Transverse colon (tissue), 4 donors: Measurements from ENCODE around the gene POLR3G. TPM values are rescaled to one million over a fixed set of nuclear protein-coding genes. Genes with fewer than 3 reads are reported as not detected.

ENCODE experiments used
- DNase-seq: peaks from one replicate; pipeline ENCODE4 v3.0.0-alpha.2; 2019
- H3K27ac ChIP-seq, 4 donors: fragments of 200-600 bp; sonication (generic); 2 replicates each; pipeline ENCODE4 v1.5.1; 2016 to 2018; ENCODE audit warnings: inconsistent platforms in 4 of 4
- H3K27me3 ChIP-seq: fragments of 200-600 bp; sonication (generic); 2 replicates; pipeline ENCODE4 v1.5.1; 2017; ENCODE audit warnings: inconsistent platforms
- H3K36me3 ChIP-seq, 4 donors: fragments of 200-600 bp; sonication (generic); 2 replicates each; pipeline ENCODE4 v1.5.1; 2017 to 2019; ENCODE audit warnings: inconsistent platforms in 4 of 4
- H3K4me1 ChIP-seq, 4 donors: fragments of 200-600 bp; sonication (generic); 2 replicates each; pipeline ENCODE4 v1.5.1; 2017 to 2020; ENCODE audit warnings: inconsistent platforms in 4 of 4
- H3K4me3 ChIP-seq, 4 donors: fragments of 200-600 bp; sonication (generic); 1 replicate in 1 of 4; 2 replicates in 3 of 4; pipeline versions ENCODE4 v1.5.1 to v1.6.1; 2017 to 2019; ENCODE audit warnings: inconsistent platforms in 4 of 4
- H3K9me3 ChIP-seq, 2 donors: fragments of 200-600 bp; sonication (generic); 2 replicates each; pipeline ENCODE4 v1.5.1; 2017 to 2019; ENCODE audit warnings: inconsistent platforms in 2 of 2
- CTCF ChIP-seq, 5 experiments: fragments of 200-600 bp in 3 of 5; fragments of 450-650 bp in 2 of 5; sonication (generic) in 3 of 5; IDR thresholded peaks; 1 replicate in 2 of 5; 2 replicates in 3 of 5; pipeline ENCODE4 v1.5.1; 2016 to 2017; ENCODE audit warnings: antibody characterized with exemption in 5 of 5, inconsistent platforms in 3 of 5, mild to moderate bottlenecking in 2 of 5, moderate library complexity in 1 of 5
- EP300 ChIP-seq: sonication (generic); formaldehyde crosslinking; IDR thresholded peaks from one replicate; pipeline ENCODE4 v1.6.1; 2017; ENCODE audit warnings: antibody characterized with exemption, low read depth
- POLR2A ChIP-seq: fragments of 450-650 bp; IDR thresholded peaks from one replicate; pipeline ENCODE4 v1.6.1; 2016; ENCODE audit warnings: antibody characterized with exemption, mild to moderate bottlenecking, moderate library complexity
- POLR2AphosphoS5 ChIP-seq, 3 donors: sonication (generic); formaldehyde crosslinking; IDR thresholded peaks; one replicate each; pipeline ENCODE4 v1.6.1; 2016; ENCODE audit warnings: antibody characterized with exemption in 3 of 3
- WGBS, 2 donors: methylation state at CpG; one replicate each; pipeline ENCODE4 v1.1.5; 2018; ENCODE audit warnings: low coverage in 1 of 2; 5-methylcytosine and 5-hydroxymethylcytosine counted together
- in situ Hi-C, 4 donors: fragments of 200-750 bp; cut with MboI; loops; one replicate each; pipeline versions ENCODE4 v1.15.0 to v1.15.1; 2017; ENCODE audit warnings: low sequenced_read_pairs in 3 of 4, low pct_ligation_motif_present in 1 of 4, low pct_unique_long_range_greater_than_20kb in 1 of 4
- intact Hi-C: fragments of 100-400 bp; cut with DNase I; formaldehyde crosslinking; loops from one replicate; pipeline ENCODE4 v1.15.1; 2023; ENCODE audit warnings: low total_unique reads
- total RNA-seq, 4 donors: library from RNA; depleted of rRNA; stranded (reverse); fragments of >200 nt; gene quantifications; one replicate each; pipeline ENCODE4 v1.1.0, GENCODE V29; 2016

Gene POLR3G
- total RNA-seq, 4 donors from 2014 or later: 1.1 to 6.7 (median 2.5) TPM; not detected in 1

- intact Hi-C loops: no loop called here
- no peak overlapping the region for H3K4me3 ChIP-seq
- H3K36me3 ChIP-seq: no peaks in the 10 kb centered on the region
- H3K27me3 ChIP-seq: peaks cover 12% of the 10 kb centered on the region
- TF ChIP-seq EP300: no peak
- TF ChIP-seq POLR2AphosphoS5 (IDR thresholded peaks at IDR 0.05): no peak
- no peak for TF ChIP-seq POLR2A
- no peak for TF ChIP-seq CTCF (IDR thresholded peaks at IDR 0.05)
- H3K27ac ChIP-seq: no peak overlapping the region
- peaks cover 0 to 7% (median 0%) of the 10 kb centered on the region in 4 donors for H3K4me1 ChIP-seq
- 19 to 23% methylated on average over 5 of the region's 5 CpGs for WGBS, 2 donors
- peak; percentile 74 for DNase-seq
- no peaks in the 10 kb centered on the region for H3K9me3 ChIP-seq
- in situ Hi-C loops: loop anchor here in 1 of 4 donors (25.0 kb wide), 1 partner anchor 111 kb away; no protein-coding TSS in a partner anchor
Observed at GRCh38 chr5:90548069-90548593, 73.5 kb downstream of the POLR3G start.

GRCh38 chr5:90549223-90549622 is 74.6 kb downstream of the POLR3G start:
- intact Hi-C loops (no loop called here), in situ Hi-C loops (loop anchor here in 1 of 4 donors (25.0 kb wide), 1 partner anchor 112 kb away; no protein-coding TSS in a partner anchor)
- H3K27me3 ChIP-seq: peaks cover 12% of the 10 kb centered on the region
- no peak for TF ChIP-seq POLR2AphosphoS5 (IDR thresholded peaks at IDR 0.05)
- no peak for TF ChIP-seq POLR2A
- no peak for TF ChIP-seq EP300
- TF ChIP-seq CTCF (IDR thresholded peaks at IDR 0.05): no peak
- H3K27ac ChIP-seq: no peak overlapping the region
- peaks cover 0 to 7% (median 0%) of the 10 kb centered on the region in 4 donors for H3K4me1 ChIP-seq
- H3K9me3 ChIP-seq: no peaks in the 10 kb centered on the region
- H3K4me3 ChIP-seq: no peak overlapping the region
- H3K36me3 ChIP-seq: no peaks in the 10 kb centered on the region
- DNase-seq: no peak

DNA sequence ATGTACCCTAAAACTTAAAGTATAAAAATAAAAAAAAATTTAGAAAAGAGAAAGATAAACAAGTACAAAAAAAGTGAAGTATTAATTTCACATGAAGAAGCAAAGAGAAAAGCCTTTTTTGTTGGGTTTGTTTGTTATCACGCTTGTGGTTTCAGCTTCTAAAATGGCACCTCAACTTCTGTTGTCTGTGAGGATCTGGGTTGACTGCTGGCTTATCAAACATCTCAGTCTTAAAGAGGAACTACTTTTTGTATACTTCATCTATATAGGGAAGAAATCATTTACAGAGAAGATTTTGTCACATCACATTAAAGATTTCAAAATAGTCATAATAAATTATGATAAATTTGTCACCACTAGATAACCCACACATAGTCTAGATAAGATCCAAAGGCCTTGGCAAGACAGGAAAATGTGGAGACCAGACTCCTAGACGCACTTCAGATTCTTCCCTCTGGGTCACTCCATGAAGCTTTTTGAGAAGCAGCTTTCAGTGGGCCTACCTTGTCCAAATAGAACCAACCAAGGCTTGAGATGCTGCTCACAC is 75.1 kb downstream of the POLR3G start:
- H3K4me1 ChIP-seq: peaks cover 0 to 7% (median 0%) of the 10 kb centered on the region in 4 donors
- no peak overlapping the region for H3K4me3 ChIP-seq
- 71 to 90% methylated on average over 2 of the region's 2 CpGs for WGBS, 2 donors

DNA sequence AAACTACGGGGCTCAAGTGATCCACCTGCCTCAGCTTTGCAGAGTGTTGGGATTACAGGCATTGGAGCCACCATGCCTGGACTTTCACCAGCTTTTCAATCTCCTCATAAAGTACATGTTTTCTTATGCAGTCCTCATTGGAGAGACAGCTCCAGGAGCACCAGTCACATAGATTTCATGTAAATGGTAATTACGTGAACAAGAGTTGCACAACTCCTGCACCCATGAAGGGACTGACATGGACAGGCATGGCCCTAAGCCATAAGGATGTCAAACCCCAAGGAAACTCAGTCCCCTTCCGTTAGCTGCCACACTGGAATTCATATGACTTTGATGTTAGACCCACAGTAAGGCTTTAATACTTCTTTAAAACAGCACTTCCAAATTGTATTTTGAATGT is 76.3 kb downstream of the POLR3G start:
- no peak overlapping the region for H3K4me3 ChIP-seq

More for the DNA sequence above, 75.1 kb downstream of the POLR3G start:
- H3K27me3 ChIP-seq: peaks cover 12% of the 10 kb centered on the region
- no peaks in the 10 kb centered on the region for H3K9me3 ChIP-seq
- in situ Hi-C loops: loop anchor here in 1 of 4 donors (25.0 kb wide), 1 partner anchor 113 kb away; no protein-coding TSS in a partner anchor
- H3K36me3 ChIP-seq: no peaks in the 10 kb centered on the region
- TF ChIP-seq EP300 (no peak), POLR2A (no peak), POLR2AphosphoS5 (IDR thresholded peaks at IDR 0.05) (no peak), CTCF (IDR thresholded peaks at IDR 0.05) (no peak)
- DNase-seq: no peak
- intact Hi-C loops: no loop called here
- H3K27ac ChIP-seq: no peak overlapping the region

More for the DNA sequence above, 76.3 kb downstream of the POLR3G start:
- Histone ChIP-seq H3K27me3 (peaks cover 12% of the 10 kb centered on the region), H3K36me3 (no peaks in the 10 kb centered on the region), H3K4me1 (peaks cover 0 to 7% (median 0%) of the 10 kb centered on the region in 4 donors), H3K27ac (no peak overlapping the region), H3K9me3 (no peaks in the 10 kb centered on the region)
- no peak for DNase-seq
- in situ Hi-C loops (no loop called here), intact Hi-C loops (no loop called here)
- TF ChIP-seq POLR2A: no peak
- TF ChIP-seq POLR2AphosphoS5 (IDR thresholded peaks at IDR 0.05): no peak
- TF ChIP-seq EP300: no peak
- WGBS, 2 donors: 81 to 82% methylated on average over 2 to 3 of the region's 3 CpGs
